Bronchial epithelial cell (primary cell): ENCODE data around the gene ALG10. TPM values are rescaled to one million over a fixed set of nuclear protein-coding genes. Genes with fewer than 3 reads are reported as not detected.
A peak's percentile ranks its signal among the peaks of the same experiment; 100 is the strongest.
"Not testable (repeated sequence)": the region's sequence is repeated elsewhere in the genome, so short reads cannot be mapped to it uniquely, and the experiment has no call there.

Source experiments
- DNase-seq: peaks from one replicate; pipeline ENCODE4 v3.0.0-alpha.2; 2010; ENCODE audit warnings: low read depth
- FAIRE-seq: peaks from 2 replicates; lab custom pipeline; 2011; peaks lifted over from hg19 to GRCh38; lab: Jason Lieb, UNC
- H3K27me3 ChIP-seq: 2 replicates; pipeline ENCODE4 v1.5.1; 2011; ENCODE audit warnings: low read length; ENCODE audit not compliant: control insufficient read depth, insufficient read depth
- H3K36me3 ChIP-seq: 2 replicates; pipeline ENCODE4 v1.5.1; 2011; ENCODE audit warnings: low read length; ENCODE audit not compliant: control insufficient read depth, insufficient read depth
- H3K4me3 ChIP-seq: 2 replicates; pipeline ENCODE4 v1.5.1; 2011; ENCODE audit warnings: mild to moderate bottlenecking, low read depth, low read length, control low read depth
- CTCF ChIP-seq: IDR thresholded peaks from 2 replicates; pipeline ENCODE4 v1.5.1; 2011; ENCODE audit warnings: mild to moderate bottlenecking, moderate library complexity, low read length, control low read depth, inconsistent platforms; ENCODE audit not compliant: insufficient read depth, severe bottlenecking
- total RNA-seq: library from RNA; depleted of rRNA; stranded (reverse); fragments of >200 nt; gene quantifications from 2 replicates; pipeline ENCODE4 v1.2.1, GENCODE V29; 2014

The ALG10 gene
- total RNA-seq, 1 donor from 2014 or later: 2.6 TPM

DNA sequence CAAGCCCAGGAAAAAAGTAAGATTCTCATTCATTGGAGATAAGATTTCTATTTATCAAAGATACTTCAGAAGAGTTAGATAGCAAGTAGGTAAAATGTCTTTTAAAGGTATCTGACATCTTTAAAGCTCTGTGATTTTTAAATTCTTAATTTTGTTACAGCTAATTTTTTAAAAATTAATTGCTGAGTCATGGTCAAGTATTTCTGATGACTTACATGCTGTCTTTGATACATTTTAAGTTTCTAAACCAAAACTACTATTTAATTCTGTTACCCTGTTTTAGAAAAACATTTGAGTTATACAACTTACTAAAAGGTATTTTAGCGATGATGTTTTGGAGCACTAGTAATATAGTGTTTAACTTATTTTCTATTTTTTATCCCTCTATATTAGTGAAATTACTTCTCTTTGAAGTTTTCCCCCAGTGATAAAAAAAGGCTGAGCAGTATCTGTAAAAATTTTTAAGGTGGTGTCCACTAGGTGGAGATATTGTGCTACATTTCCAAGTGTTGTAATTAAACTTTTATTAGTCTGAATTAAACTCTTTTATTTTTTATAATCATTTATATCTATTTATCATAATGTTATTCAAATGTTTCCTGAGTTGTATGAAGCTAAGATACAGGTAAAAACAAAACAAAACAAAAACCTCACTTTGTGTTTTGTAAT is 11.5 kb downstream of the ALG10 start:
- no peak for FAIRE-seq
- Histone ChIP-seq H3K4me3 (no peak overlapping the region), H3K27me3 (no peaks in the 10 kb centered on the region), H3K36me3 (no peaks in the 10 kb centered on the region)
- TF ChIP-seq CTCF: no peak
- DNase-seq: peak; percentile 35

GRCh38 chr12:34038357-34038756 is 16.1 kb downstream of the ALG10 start:
- FAIRE-seq: not testable (repeated sequence)
- DNase-seq: peak; percentile 8

DNA sequence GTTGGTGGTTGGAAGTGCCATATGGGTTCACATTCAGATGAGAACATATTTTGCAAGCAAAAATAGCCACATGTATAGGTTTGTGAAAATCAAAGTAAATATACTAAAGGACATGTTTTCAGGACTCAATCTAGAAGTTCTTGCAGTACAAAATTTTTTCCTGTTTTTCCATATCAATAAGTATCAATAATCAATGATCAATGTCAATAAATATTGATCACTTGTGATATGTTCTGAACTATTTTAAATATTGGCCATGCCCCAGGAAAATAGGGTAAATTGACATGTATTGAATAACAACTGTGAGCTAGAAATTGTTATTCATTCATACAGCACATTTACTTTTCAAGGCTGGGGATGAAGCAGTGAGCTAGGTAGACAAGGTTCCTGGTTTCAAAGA is 24.3 kb downstream of the ALG10 start:
- no peak for TF ChIP-seq CTCF
- DNase-seq (no peak), FAIRE-seq (no peak)

More at GRCh38 chr12:34038357-34038756, 16.1 kb downstream of the ALG10 start:
- not testable (repeated sequence) for H3K4me3 ChIP-seq, H3K36me3 ChIP-seq, H3K27me3 ChIP-seq
- peak; percentile 7 for TF ChIP-seq CTCF

DNA sequence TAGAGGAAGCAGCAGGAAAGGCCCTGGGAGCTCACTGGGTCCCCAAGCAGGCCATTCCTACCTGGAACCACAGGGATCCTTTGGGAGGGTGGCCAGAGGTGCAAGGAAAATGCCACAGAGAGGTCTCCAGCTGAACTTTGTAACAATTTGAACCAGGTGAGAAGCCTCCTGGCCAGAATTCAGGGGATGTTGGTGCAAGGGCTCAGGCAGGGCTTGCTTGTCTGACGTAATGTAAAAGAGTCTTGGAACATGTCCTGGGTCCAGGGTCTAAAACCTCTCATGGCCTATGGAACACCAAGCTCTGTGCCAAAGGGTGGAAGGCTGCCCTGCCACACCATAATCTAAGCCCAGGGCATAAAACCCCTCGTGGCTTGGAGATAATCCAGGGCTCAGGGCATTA is 25.6 kb downstream of the ALG10 start:
- FAIRE-seq, DNase-seq, H3K36me3 ChIP-seq, H3K4me3 ChIP-seq, H3K27me3 ChIP-seq: not testable (repeated sequence)

More for the DNA sequence above, 24.3 kb downstream of the ALG10 start:
- H3K36me3 ChIP-seq: no peaks in the 10 kb centered on the region
- H3K27me3 ChIP-seq: no peaks in the 10 kb centered on the region
- H3K4me3 ChIP-seq: no peak overlapping the region

- FAIRE-seq: no peak
- Histone ChIP-seq H3K4me3 (no peak overlapping the region), H3K27me3 (no peaks in the 10 kb centered on the region), H3K36me3 (no peaks in the 10 kb centered on the region)
- TF ChIP-seq CTCF: no peak
- DNase-seq: no peak
Observed at GRCh38 chr12:34048714-34049113, 26.4 kb downstream of the ALG10 start.

GRCh38 chr12:34051486-34051885 is 29.2 kb downstream of the ALG10 start:
- H3K36me3 ChIP-seq: no peaks in the 10 kb centered on the region
- FAIRE-seq: no peak

More at GRCh38 chr12:34051486-34051885, 29.2 kb downstream of the ALG10 start:
- no peaks in the 10 kb centered on the region for H3K27me3 ChIP-seq
- H3K4me3 ChIP-seq: no peak overlapping the region
- no peak for DNase-seq
- no peak for TF ChIP-seq CTCF
